ENCODE data around the gene NUTF2. TPM values are rescaled to one million over a fixed set of nuclear protein-coding genes. Genes with fewer than 3 reads are reported as not detected.

Gene NUTF2
- total RNA-seq, 1 experiment from 2014 or later = 145 TPM

DNA sequence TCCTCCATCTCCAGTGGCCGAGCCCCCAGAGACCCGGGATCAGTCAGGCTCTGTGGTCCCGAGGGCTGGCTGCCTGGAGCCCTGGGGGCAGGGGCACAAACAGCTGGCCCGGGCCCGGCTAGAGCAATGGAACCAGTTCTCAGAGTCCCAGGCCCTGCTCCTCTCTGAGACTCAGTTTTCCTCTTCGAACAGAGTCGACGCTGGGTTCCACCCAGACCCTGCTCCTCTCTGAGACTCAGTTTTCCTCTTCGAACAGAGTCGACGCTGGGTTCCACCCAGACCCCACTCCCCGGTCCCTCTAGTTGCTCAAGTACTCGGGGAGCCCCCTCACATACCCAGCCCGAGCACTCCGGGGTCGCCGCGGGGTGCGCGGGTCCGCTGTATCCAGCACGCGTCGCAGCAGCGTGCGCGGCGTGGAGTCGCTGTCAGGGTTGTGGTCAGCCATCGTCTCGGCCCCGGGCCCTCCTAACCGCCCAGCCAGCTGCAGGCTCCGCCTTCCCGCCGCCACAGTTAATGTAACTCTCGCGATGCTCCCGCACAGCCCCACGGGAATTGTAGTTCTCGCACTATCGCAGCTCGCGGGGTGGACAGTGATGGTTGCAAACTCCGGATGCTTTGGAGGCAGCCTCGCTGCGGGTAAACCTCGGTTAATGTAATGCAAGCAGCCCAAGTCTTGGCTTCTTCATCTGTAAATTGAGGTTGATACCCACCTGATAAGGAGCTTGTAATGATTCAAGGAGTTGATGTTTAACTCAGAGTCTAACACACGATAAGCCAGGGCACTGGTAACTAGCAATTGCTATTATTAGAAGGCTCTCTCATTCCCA lies 13.1 kb upstream of the NUTF2 start:
- Histone ChIP-seq H3K4me3 (replicated peaks in 1 of 2; ENCODE audit: low read depth in 1 of 2, low read length in 2 of 2) (peak overlapping the region; percentile 90 to 93), H2AFZ (ENCODE audit: low read depth, low read length, poor library complexity, severe bottlenecking) (peak overlapping the region; percentile 87), H3K9me3 (ENCODE audit: control insufficient read depth in 1 of 2, insufficient read depth in 1 of 2, low read depth in 1 of 2, low read length in 2 of 2) (no peaks in the 10 kb centered on the region), H3K9ac (ENCODE audit: low read length) (peak overlapping the region; percentile 89), H3K36me3 (ENCODE audit: control insufficient read depth in 1 of 2, insufficient read depth in 2 of 2, low read length in 2 of 2) (peaks cover 16 to 24% of the 10 kb centered on the region in 2 experiments; a peak in 3 of 4 replicates), H3K27ac (ENCODE audit: low read depth, low read length) (peak overlapping the region; percentile 23), H3K79me2 (ENCODE audit: insufficient read depth, low read length) (peaks cover 11% of the 10 kb centered on the region), H4K20me1 (ENCODE audit: insufficient read depth) (no peaks in the 10 kb centered on the region), H3K9me2 (ENCODE audit: insufficient read depth) (no peaks in the 10 kb centered on the region), H3K27me3 (ENCODE audit: insufficient read depth, low read length) (no peaks in the 10 kb centered on the region), H3K4me1 (ENCODE audit: control insufficient read depth in 1 of 2, insufficient read depth in 2 of 2, low read length in 2 of 2) (peaks cover 3 to 13% of the 10 kb centered on the region in 2 experiments; a peak in 3 of 4 replicates), H3K4me2 (ENCODE audit: low read length) (peak overlapping the region; percentile 99)
- intact Hi-C loops (cut with micrococcal nuclease) = no loop called here
- DNase-seq (ENCODE audit: low read depth, low spot score) (peak; percentile 69), ATAC-seq (peak; percentile 99)
- TSS peak; percentile 66 for BruUV-seq (replicated peaks)
- RAD21 ChIA-PET (ENCODE audit: low non-redundant PET in 1 of 2, low total read pairs in 2 of 2, uncharacterized antibody in 2 of 2, unreplicated experiment in 2 of 2) = interaction anchor here in 1 of 2 experiments (0.6 kb wide), 1 partner anchor 240 kb away, joined by 4 read pairs; no protein-coding TSS in a partner anchor
- POLR2A ChIA-PET = interaction anchor here (0.7 to 1.6 kb wide), 4 partner anchors 11 to 27 kb away, joined by 3 to 7 read pairs (median 4); partner anchors contain the start of genes NUTF2, RANBP10 and TSNAXIP1
- CTCF ChIA-PET = interaction anchor here (1.8 to 4.0 kb wide), 2 partner anchors 17 to 313 kb away, joined by 4 to 31 read pairs; no protein-coding TSS in a partner anchor
- TF ChIP-seq POLR2A (IDR thresholded peaks at IDR 0.05; ENCODE audit: borderline replicate concordance, extremely low read depth, insufficient read depth, insufficient read length) (peak; percentile 75), EZH2phosphoT487 (IDR thresholded peaks at IDR 0.05; ENCODE audit: borderline replicate concordance) (no peak), CEBPB (IDR thresholded peaks at IDR 0.05; ENCODE audit: low read depth) (no peak), SIN3A (IDR thresholded peaks at IDR 0.05; ENCODE audit: low read depth) (peak; percentile 88), TCF7L2 (IDR thresholded peaks at IDR 0.05; ENCODE audit: borderline replicate concordance, extremely low read depth, insufficient read depth, insufficient read length) (peak; percentile 18), ZNF274 (IDR thresholded peaks at IDR 0.05; ENCODE audit: low read depth, low read length) (no peak), ZFX (IDR thresholded peaks at IDR 0.05) (peak; percentile 46; the same call in 1 of the 2 replicates), SP1 (IDR thresholded peaks at IDR 0.05; ENCODE audit: low read depth) (peak; percentile 53), YY1 (IDR thresholded peaks at IDR 0.05; ENCODE audit: extremely low read depth, insufficient replicate concordance, low read depth, low read length) (peak; percentile 88), EGR1 (IDR thresholded peaks at IDR 0.05; ENCODE audit: low read depth) (no peak), POLR2AphosphoS5 (IDR thresholded peaks at IDR 0.05; ENCODE audit: low read depth, low read length) (peak; percentile 91), SRF (IDR thresholded peaks at IDR 0.05; ENCODE audit: low read depth) (no peak)
- TF ChIP-seq, protein P1, sequence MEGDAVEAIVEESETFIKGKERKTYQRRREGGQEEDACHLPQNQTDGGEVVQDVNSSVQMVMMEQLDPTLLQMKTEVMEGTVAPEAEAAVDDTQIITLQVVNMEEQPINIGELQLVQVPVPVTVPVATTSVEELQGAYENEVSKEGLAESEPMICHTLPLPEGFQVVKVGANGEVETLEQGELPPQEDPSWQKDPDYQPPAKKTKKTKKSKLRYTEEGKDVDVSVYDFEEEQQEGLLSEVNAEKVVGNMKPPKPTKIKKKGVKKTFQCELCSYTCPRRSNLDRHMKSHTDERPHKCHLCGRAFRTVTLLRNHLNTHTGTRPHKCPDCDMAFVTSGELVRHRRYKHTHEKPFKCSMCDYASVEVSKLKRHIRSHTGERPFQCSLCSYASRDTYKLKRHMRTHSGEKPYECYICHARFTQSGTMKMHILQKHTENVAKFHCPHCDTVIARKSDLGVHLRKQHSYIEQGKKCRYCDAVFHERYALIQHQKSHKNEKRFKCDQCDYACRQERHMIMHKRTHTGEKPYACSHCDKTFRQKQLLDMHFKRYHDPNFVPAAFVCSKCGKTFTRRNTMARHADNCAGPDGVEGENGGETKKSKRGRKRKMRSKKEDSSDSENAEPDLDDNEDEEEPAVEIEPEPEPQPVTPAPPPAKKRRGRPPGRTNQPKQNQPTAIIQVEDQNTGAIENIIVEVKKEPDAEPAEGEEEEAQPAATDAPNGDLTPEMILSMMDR (IDR thresholded peaks at IDR 0.05 in 2 of 3, conservative IDR thresholded peaks at IDR 0.05 in 1 of 3; ENCODE audit: borderline replicate concordance in 1 of 3, insufficient read depth in 1 of 3, low read depth in 2 of 3, low read length in 2 of 3) = no peak
- TF ChIP-seq, protein P2, sequence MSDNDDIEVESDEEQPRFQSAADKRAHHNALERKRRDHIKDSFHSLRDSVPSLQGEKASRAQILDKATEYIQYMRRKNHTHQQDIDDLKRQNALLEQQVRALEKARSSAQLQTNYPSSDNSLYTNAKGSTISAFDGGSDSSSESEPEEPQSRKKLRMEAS (IDR thresholded peaks at IDR 0.05) = peak; percentile 74; the same call in 1 of the 2 replicates
- TF ChIP-seq, protein P3, sequence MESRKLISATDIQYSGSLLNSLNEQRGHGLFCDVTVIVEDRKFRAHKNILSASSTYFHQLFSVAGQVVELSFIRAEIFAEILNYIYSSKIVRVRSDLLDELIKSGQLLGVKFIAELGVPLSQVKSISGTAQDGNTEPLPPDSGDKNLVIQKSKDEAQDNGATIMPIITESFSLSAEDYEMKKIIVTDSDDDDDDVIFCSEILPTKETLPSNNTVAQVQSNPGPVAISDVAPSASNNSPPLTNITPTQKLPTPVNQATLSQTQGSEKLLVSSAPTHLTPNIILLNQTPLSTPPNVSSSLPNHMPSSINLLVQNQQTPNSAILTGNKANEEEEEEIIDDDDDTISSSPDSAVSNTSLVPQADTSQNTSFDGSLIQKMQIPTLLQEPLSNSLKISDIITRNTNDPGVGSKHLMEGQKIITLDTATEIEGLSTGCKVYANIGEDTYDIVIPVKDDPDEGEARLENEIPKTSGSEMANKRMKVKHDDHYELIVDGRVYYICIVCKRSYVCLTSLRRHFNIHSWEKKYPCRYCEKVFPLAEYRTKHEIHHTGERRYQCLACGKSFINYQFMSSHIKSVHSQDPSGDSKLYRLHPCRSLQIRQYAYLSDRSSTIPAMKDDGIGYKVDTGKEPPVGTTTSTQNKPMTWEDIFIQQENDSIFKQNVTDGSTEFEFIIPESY (IDR thresholded peaks at IDR 0.05; ENCODE audit: extremely low read depth, insufficient replicate concordance, low read length) = peak; percentile 98
- TF ChIP-seq, protein P4, sequence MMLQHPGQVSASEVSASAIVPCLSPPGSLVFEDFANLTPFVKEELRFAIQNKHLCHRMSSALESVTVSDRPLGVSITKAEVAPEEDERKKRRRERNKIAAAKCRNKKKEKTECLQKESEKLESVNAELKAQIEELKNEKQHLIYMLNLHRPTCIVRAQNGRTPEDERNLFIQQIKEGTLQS (IDR thresholded peaks at IDR 0.05) = no peak
- TF ChIP-seq, protein P5, sequence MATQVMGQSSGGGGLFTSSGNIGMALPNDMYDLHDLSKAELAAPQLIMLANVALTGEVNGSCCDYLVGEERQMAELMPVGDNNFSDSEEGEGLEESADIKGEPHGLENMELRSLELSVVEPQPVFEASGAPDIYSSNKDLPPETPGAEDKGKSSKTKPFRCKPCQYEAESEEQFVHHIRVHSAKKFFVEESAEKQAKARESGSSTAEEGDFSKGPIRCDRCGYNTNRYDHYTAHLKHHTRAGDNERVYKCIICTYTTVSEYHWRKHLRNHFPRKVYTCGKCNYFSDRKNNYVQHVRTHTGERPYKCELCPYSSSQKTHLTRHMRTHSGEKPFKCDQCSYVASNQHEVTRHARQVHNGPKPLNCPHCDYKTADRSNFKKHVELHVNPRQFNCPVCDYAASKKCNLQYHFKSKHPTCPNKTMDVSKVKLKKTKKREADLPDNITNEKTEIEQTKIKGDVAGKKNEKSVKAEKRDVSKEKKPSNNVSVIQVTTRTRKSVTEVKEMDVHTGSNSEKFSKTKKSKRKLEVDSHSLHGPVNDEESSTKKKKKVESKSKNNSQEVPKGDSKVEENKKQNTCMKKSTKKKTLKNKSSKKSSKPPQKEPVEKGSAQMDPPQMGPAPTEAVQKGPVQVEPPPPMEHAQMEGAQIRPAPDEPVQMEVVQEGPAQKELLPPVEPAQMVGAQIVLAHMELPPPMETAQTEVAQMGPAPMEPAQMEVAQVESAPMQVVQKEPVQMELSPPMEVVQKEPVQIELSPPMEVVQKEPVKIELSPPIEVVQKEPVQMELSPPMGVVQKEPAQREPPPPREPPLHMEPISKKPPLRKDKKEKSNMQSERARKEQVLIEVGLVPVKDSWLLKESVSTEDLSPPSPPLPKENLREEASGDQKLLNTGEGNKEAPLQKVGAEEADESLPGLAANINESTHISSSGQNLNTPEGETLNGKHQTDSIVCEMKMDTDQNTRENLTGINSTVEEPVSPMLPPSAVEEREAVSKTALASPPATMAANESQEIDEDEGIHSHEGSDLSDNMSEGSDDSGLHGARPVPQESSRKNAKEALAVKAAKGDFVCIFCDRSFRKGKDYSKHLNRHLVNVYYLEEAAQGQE (IDR thresholded peaks at IDR 0.05; ENCODE audit: low read depth) = no peak
